GM12878 (cell line): ENCODE measurements around the gene KCNB1.

ENCODE experiments used
- EED ChIP-seq: sonication (generic); IDR thresholded peaks from 2 replicates; pipeline ENCODE4 v1.6.1; 2016; ENCODE audit warnings: antibody characterized with exemption, low read depth
- NRF1 ChIP-seq: conservative IDR thresholded peaks from 2 replicates; pipeline ENCODE4 v1.6.1; 2011; ENCODE audit warnings: mild to moderate bottlenecking, low read depth, low read length, improper control_type of control experiment
- TF ChIP-seq, protein P1 (sequence below), 3 experiments: IDR thresholded peaks in 2 of 3; conservative IDR thresholded peaks in 1 of 3; 2 replicates each; pipeline ENCODE4 v1.5.1; 2011; ENCODE audit warnings: low read depth in 3 of 3, low read length in 3 of 3, mild to moderate bottlenecking in 3 of 3, control low read depth in 2 of 3, moderate library complexity in 2 of 3, inconsistent platforms in 1 of 3, mixed read lengths in 1 of 3; ENCODE audit not compliant: control insufficient read depth in 2 of 3, insufficient read depth in 1 of 3; ENCODE audit errors: extremely low read depth in 1 of 3

DNA sequence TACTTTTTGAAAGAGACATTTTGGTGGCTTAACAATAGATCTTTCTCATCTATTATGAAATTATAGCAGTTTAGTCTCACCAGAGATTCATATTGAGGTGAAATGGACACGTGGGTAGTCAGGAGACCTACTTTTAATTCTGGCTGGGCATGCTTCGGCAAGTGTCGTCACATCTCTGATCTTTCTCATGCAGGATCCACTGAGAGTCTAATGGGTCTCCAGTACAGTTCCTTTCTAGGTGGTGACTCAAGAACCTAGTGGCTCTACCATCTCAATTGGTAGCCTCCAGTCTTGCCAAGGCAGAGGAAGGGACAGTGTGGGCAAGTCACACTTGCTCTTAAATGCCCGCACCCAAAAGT is 94.9 kb downstream of the KCNB1 start:
- TF ChIP-seq, protein P1, sequence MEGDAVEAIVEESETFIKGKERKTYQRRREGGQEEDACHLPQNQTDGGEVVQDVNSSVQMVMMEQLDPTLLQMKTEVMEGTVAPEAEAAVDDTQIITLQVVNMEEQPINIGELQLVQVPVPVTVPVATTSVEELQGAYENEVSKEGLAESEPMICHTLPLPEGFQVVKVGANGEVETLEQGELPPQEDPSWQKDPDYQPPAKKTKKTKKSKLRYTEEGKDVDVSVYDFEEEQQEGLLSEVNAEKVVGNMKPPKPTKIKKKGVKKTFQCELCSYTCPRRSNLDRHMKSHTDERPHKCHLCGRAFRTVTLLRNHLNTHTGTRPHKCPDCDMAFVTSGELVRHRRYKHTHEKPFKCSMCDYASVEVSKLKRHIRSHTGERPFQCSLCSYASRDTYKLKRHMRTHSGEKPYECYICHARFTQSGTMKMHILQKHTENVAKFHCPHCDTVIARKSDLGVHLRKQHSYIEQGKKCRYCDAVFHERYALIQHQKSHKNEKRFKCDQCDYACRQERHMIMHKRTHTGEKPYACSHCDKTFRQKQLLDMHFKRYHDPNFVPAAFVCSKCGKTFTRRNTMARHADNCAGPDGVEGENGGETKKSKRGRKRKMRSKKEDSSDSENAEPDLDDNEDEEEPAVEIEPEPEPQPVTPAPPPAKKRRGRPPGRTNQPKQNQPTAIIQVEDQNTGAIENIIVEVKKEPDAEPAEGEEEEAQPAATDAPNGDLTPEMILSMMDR (IDR thresholded peaks at IDR 0.05 in 2 of 3, conservative IDR thresholded peaks at IDR 0.05 in 1 of 3; ENCODE audit: control insufficient read depth in 2 of 3, extremely low read depth in 1 of 3, insufficient read depth in 1 of 3, low read depth in 3 of 3, low read length in 3 of 3): no peak
- TF ChIP-seq NRF1 (no peak), EED (no peak)
